Upper lobe of left lung (tissue), 4 donors: Measurements from ENCODE around the gene ABCA7.

Source experiments
- CTCF ChIP-seq, 6 experiments: fragments of 450-650 bp in 4 of 6; fragments of 200-600 bp in 2 of 6; sonication (generic) in 2 of 6; IDR thresholded peaks; one replicate each; pipeline ENCODE4 v1.5.1; 2016 to 2019; ENCODE audit warnings: antibody characterized with exemption in 6 of 6
- POLR2A ChIP-seq, 4 donors: fragments of 450-650 bp; IDR thresholded peaks; one replicate each; pipeline ENCODE4 v1.5.1; 2016 to 2017; ENCODE audit warnings: antibody characterized with exemption in 4 of 4, mild to moderate bottlenecking in 2 of 4

DNA sequence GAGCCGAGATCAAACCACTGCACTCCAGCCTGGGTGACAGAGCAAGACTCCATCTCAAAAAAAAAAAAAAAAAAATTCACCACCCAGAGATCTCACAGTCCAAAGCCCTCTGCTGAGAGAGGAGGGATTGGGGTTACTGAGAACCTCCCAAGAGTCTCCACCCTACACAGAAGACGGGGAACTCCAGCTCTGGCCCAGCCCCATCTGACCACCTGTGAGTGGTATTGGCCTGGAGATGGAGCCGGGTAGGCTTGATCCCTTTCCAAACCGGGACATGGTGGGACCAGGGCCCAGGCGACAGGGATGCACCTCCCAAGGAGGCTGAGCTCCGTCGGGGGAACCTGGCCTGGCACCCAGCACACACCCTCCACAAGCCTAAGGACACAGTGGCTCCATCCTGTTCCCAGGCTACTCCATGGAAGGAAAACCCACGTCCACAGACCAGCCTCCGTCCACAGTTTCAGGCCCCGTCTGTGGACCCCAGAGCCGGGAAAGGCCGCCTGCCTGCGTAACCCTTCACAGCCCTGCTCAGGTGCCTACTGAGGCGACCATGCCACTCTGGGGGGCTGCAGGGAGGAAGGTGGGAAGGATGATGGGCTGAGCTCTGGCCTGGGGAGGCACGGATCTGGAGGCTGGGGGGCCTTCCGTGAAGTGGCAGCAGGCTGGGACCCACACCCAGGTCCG is 20.8 kb upstream of the ABCA7 start:
- TF ChIP-seq POLR2A (IDR thresholded peaks at IDR 0.05) (no peak), CTCF (IDR thresholded peaks at IDR 0.05) (no peak)
